ENCODE measurements around the gene TSPAN9.

Gene TSPAN9

GRCh38 chr12:3197131-3197818 is 120.1 kb downstream of the TSPAN9 start:
- no peak for TF ChIP-seq CTCF (IDR thresholded peaks at IDR 0.05; ENCODE audit: control insufficient read depth, extremely low read depth, insufficient read depth)
- H3K4me3 ChIP-seq (ENCODE audit: low read depth, low read length): no peak overlapping the region
- no peak for DNase-seq (ENCODE audit: low read depth)

- no peak for DNase-seq (ENCODE audit: low read depth)
- H3K4me3 ChIP-seq (ENCODE audit: low read depth, low read length): peak overlapping the region; percentile 49
These were observed 122.4 kb downstream of the TSPAN9 start for GRCh38 chr12:3199551-3200031.

GRCh38 chr12:3200032-3200617 is 122.9 kb downstream of the TSPAN9 start:
- peak overlapping the region; percentile 49 for H3K4me3 ChIP-seq (ENCODE audit: low read depth, low read length)
- DNase-seq (ENCODE audit: low read depth): no peak
- TF ChIP-seq CTCF (IDR thresholded peaks at IDR 0.05; ENCODE audit: control insufficient read depth, extremely low read depth, insufficient read depth): no peak

More at GRCh38 chr12:3199551-3200031, 122.4 kb downstream of the TSPAN9 start:
- TF ChIP-seq CTCF (IDR thresholded peaks at IDR 0.05; ENCODE audit: control insufficient read depth, extremely low read depth, insufficient read depth): no peak

GRCh38 chr12:3200814-3201233 is 123.6 kb downstream of the TSPAN9 start:
- peak overlapping the region; percentile 49 for H3K4me3 ChIP-seq (ENCODE audit: low read depth, low read length)
- no peak for TF ChIP-seq CTCF (IDR thresholded peaks at IDR 0.05; ENCODE audit: control insufficient read depth, extremely low read depth, insufficient read depth)
- DNase-seq (ENCODE audit: low read depth): no peak

GRCh38 chr12:3201339-3202051 is 124.3 kb downstream of the TSPAN9 start:
- TF ChIP-seq CTCF (IDR thresholded peaks at IDR 0.05; ENCODE audit: control insufficient read depth, extremely low read depth, insufficient read depth): no peak
- peak overlapping the region; percentile 49; the same call in 1 of the 2 replicates for H3K4me3 ChIP-seq (ENCODE audit: low read depth, low read length)
- no peak for DNase-seq (ENCODE audit: low read depth)

GRCh38 chr12:3202096-3202495 is 124.9 kb downstream of the TSPAN9 start:
- no peak overlapping the region for H3K4me3 ChIP-seq (ENCODE audit: low read depth, low read length)
- no peak for DNase-seq (ENCODE audit: low read depth)
- no peak for TF ChIP-seq CTCF (IDR thresholded peaks at IDR 0.05; ENCODE audit: control insufficient read depth, extremely low read depth, insufficient read depth)

All from LNCaP clone FGC (cell line).